Chondrocyte (in vitro differentiated cells): ENCODE measurements around the gene PSMC3IP. TPM values are rescaled to one million over a fixed set of nuclear protein-coding genes. Genes with fewer than 3 reads are reported as not detected.
"Not testable (repeated sequence)": the region's sequence is repeated elsewhere in the genome, so short reads cannot be mapped to it uniquely, and the experiment has no call there.

Experiments used
- DNase-seq: peaks from one replicate; pipeline ENCODE4 v3.0.0; 2021; ENCODE audit warnings: mixed read lengths, low spot score
- H3K27ac Mint-ChIP-seq: one replicate; pipeline ENCODE4 v1.8.0; 2021; ENCODE audit warnings: mild to moderate bottlenecking, moderate library complexity, mixed read lengths; ENCODE audit not compliant: unreplicated experiment
- H3K27me3 Mint-ChIP-seq: 2 replicates; pipeline ENCODE4 v1.8.0; 2021; ENCODE audit warnings: low read depth, mixed read lengths
- H3K36me3 Mint-ChIP-seq: 2 replicates; pipeline ENCODE4 v1.8.0; 2021; ENCODE audit warnings: low read depth, mixed read lengths
- H3K4me1 Mint-ChIP-seq: 2 replicates; pipeline ENCODE4 v1.8.0; 2021; ENCODE audit warnings: low read depth, mild to moderate bottlenecking, mixed read lengths
- H3K4me3 Mint-ChIP-seq: one replicate; pipeline ENCODE4 v1.8.0; 2021; ENCODE audit warnings: mild to moderate bottlenecking, moderate library complexity, mixed read lengths; ENCODE audit not compliant: unreplicated experiment
- H3K9me3 Mint-ChIP-seq: 2 replicates; pipeline ENCODE4 v1.8.0; 2021; ENCODE audit warnings: low read depth, mixed read lengths
- total RNA-seq: library from RNA; stranded (reverse); gene quantifications from 3 replicates; pipeline ENCODE4 v1.2.1, GENCODE V29; 2021
- TF ChIP-seq, protein P1 (sequence below): fragments of 200-600 bp; sonication (generic); IDR thresholded peaks from 2 replicates; pipeline ENCODE4 v1.5.0; 2021; ENCODE audit warnings: antibody characterized with exemption, mild to moderate bottlenecking, moderate library complexity

The PSMC3IP gene
- total RNA-seq, 1 donor from 2014 or later: 4.9 TPM

DNA sequence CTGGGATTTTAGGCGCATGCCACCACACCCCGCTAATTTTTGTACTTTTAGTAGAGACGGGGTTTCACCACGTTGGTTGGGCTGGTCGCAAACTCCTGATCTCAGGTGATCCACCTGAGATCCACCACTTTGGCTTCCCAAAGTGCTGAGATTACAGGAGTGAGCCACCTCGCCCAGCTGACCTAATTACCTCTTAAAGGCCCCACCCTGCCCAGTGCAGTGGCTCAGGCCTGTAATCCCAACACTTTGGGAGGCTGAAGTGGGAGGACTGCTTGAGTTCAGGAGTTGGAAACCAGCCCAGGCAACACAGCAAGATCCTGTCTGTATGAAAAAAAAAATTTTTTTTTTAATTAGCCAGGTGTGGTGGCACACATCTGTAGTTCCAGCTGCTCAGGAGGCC lies 18.5 kb downstream of the PSMC3IP start:
- no peak for DNase-seq
- Mint-ChIP-seq H3K27ac (no peak overlapping the region), H3K9me3 (no peaks in the 10 kb centered on the region), H3K4me3 (no peak overlapping the region), H3K4me1 (peaks cover 54% of the 10 kb centered on the region), H3K27me3 (no peaks in the 10 kb centered on the region), H3K36me3 (no peaks in the 10 kb centered on the region)
- TF ChIP-seq, protein P1, sequence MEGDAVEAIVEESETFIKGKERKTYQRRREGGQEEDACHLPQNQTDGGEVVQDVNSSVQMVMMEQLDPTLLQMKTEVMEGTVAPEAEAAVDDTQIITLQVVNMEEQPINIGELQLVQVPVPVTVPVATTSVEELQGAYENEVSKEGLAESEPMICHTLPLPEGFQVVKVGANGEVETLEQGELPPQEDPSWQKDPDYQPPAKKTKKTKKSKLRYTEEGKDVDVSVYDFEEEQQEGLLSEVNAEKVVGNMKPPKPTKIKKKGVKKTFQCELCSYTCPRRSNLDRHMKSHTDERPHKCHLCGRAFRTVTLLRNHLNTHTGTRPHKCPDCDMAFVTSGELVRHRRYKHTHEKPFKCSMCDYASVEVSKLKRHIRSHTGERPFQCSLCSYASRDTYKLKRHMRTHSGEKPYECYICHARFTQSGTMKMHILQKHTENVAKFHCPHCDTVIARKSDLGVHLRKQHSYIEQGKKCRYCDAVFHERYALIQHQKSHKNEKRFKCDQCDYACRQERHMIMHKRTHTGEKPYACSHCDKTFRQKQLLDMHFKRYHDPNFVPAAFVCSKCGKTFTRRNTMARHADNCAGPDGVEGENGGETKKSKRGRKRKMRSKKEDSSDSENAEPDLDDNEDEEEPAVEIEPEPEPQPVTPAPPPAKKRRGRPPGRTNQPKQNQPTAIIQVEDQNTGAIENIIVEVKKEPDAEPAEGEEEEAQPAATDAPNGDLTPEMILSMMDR: no peak

DNA sequence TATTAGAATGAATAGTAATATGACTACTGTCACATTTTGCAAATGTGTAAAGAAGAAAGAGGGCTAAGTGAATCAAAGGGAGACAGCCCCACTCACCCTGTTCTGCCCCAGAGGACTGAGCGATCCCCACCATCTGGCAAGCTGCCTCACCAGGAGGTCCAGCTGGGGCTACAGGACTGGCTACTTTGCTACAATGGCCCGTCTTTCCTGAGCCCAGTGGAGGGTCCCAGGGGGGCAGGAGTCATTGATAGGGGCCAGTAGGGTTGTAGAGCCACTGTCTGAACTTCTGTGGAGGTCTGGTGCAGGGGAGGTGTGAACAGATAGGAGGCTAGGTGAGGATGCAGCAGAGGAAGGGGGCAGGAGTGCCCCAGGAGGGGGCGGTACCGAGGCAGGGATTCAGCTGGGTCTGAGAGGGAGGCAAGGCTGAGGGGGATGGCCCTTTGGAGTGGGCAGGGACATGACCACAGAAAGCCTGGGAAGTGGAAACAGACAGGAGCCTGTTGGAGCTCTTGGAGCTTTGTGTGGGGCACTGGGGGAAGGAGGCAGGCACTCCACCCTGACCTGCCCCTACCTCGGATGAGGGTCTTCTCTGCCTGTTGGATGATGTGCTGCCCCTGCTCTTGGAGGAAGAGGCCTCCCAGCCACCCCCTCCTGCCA lies 21.4 kb downstream of the PSMC3IP start:
- H3K9me3 Mint-ChIP-seq, H3K27me3 Mint-ChIP-seq, DNase-seq, H3K36me3 Mint-ChIP-seq, H3K27ac Mint-ChIP-seq: not testable (repeated sequence)
- H3K4me3 Mint-ChIP-seq: peak overlapping the region; percentile 88
- TF ChIP-seq, protein P1: peak; percentile 51
- H3K4me1 Mint-ChIP-seq: peaks cover 42% of the 10 kb centered on the region

DNA sequence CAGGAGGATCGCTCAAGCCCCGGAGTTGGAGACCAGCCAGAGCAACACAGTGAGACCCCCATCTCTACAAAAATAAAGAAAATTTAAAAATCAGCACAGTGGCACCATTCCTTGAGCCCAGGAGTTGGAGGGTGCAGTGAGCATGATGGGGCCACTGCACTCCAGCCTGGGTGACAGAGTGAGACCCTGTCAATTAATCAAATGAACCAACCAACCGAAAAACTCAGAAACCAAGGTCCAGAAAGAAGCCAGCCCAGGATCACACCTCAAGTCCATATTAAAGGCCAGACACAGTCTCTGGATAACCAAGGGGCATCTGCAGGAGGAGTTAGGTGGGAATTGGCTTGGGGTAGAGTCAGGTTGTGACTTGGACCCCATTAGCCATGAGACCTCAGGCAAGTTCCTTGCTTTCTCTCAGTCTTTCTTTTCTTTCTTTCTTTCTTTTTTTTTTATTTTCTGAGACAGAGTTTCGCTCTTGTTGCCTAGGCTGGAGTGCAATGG lies 22.4 kb downstream of the PSMC3IP start:
- TF ChIP-seq, protein P1: no peak
- Mint-ChIP-seq H3K4me1 (peaks cover 35% of the 10 kb centered on the region), H3K4me3 (peak overlapping the region; percentile 88), H3K9me3 (no peaks in the 10 kb centered on the region), H3K36me3 (no peaks in the 10 kb centered on the region), H3K27me3 (no peaks in the 10 kb centered on the region), H3K27ac (peak overlapping the region; percentile 76)
- DNase-seq: no peak

DNA sequence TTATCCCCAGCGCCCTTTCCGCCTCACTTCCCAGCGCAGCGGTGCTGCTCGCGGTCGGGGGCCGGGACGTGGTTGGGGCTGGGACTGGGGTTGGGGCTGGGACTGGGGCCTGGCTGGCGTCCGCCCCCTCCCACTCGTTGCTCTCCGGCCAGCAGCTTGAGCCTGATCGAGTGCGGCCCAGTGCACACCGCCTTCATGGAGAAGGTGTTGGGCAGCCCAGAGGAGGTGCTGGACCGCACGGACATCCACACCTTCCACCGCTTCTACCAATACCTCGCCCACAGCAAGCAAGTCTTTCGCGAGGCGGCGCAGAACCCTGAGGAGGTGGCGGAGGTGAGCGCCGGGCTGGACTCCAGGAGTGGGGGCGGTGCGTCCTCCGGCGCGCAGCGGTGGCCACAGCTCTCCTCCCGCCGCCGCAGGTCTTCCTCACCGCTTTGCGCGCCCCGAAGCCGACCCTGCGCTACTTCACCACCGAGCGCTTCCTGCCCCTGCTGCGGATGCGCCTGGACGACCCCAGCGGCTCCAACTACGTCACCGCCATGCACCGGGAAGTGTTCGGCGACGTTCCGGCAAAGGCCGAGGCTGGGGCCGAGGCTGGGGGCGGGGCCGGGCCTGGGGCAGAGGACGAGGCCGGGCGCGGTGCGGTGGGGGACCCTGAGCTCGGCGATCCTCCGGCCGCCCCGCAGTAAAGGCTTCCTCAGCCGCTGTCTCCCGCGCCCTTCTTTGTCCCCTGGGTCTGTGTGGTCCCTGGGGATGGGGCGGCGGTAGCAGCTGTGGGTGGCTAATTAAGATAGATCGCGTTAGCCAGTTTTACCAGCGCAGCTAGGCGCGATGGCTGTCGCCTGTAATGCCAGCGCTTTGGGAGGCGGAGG lies 23.0 kb downstream of the PSMC3IP start:
- no peaks in the 10 kb centered on the region for H3K9me3 Mint-ChIP-seq
- H3K4me3 Mint-ChIP-seq: peak overlapping the region; percentile 88
- H3K4me1 Mint-ChIP-seq: peaks cover 35% of the 10 kb centered on the region
- peak; percentile 96 for DNase-seq
- peak overlapping the region; percentile 88 for H3K27ac Mint-ChIP-seq
- H3K36me3 Mint-ChIP-seq: no peaks in the 10 kb centered on the region
- TF ChIP-seq, protein P1: no peak
- no peaks in the 10 kb centered on the region for H3K27me3 Mint-ChIP-seq

DNA sequence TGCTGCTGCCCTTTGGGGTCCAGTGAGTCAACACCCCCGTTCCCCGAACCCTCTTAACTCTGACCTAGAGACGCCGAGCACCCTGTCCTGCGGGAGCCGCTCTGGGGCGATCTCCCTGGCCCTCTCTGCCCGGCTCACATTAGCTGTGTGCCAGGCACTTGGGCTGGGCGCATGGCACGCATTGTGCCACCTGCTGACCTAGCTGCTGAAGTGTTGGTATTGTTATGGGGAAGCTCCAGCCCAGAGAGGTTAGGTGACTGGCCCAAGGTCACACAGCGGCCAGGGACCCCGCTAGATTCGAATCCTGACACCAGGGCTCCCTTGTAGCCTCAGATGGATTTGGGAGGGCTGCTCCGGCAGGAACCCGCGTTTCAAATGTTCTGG lies 23.7 kb downstream of the PSMC3IP start:
- Mint-ChIP-seq H3K27me3 (no peaks in the 10 kb centered on the region), H3K4me1 (peaks cover 35% of the 10 kb centered on the region), H3K9me3 (no peaks in the 10 kb centered on the region), H3K4me3 (peak overlapping the region; percentile 88), H3K27ac (no peak overlapping the region), H3K36me3 (no peaks in the 10 kb centered on the region)
- TF ChIP-seq, protein P1: peak; percentile 24
- no peak for DNase-seq
